A549 (cell line): ENCODE measurements around the gene TMEM132D. TPM values are rescaled to one million over a fixed set of nuclear protein-coding genes. Genes with fewer than 3 reads are reported as not detected.

Source experiments
- ATAC-seq, 2 experiments: fragments of 200-7000 bp in 1 of 2; fragments of >200 bp in 1 of 2; cut with Nextera tagmentation in 1 of 2; cut with Tn5 transposase in 1 of 2; 3 replicates each; pipeline versions ENCODE4 v1.8.0 to v1.9.1; 2018 to 2020; ENCODE audit warnings: mild to moderate bottlenecking in 1 of 2, moderate library complexity in 1 of 2
- CTCF ChIA-PET: fragments of 300-600 bp; sonication (Branson Sonifier 250); formaldehyde crosslinking; extraction: SDS; loops from one replicate; lab custom pipeline; 2021; ENCODE audit warnings: antibody characterized with exemption, inconsistent platforms; lab: Yijun Ruan, JAX
- POLR2A ChIA-PET: fragments of 350-600 bp; formaldehyde crosslinking; extraction: SDS; loops from one replicate; lab custom pipeline; 2021; ENCODE audit warnings: antibody characterized with exemption, inconsistent platforms; lab: Yijun Ruan, JAX
- DNase-seq, 2 experiments: peaks; one replicate each; pipeline versions ENCODE4 v3.0.0 to v3.0.0-alpha.2; 2011 to 2016; ENCODE audit warnings: low read depth in 1 of 2, low spot score in 1 of 2
- FAIRE-seq: peaks from 2 replicates; lab custom pipeline; 2011; peaks lifted over from hg19 to GRCh38; lab: Jason Lieb, UNC
- H3K27ac ChIP-seq, 2 experiments: fragments of >200 bp; sonication (Bioruptor Twin); formaldehyde crosslinking; 3 replicates each; pipeline ENCODE4 v1.5.1; 2016 to 2017
- H3K4me1 ChIP-seq: fragments of >200 bp; sonication (Bioruptor Twin); formaldehyde crosslinking; 3 replicates; pipeline ENCODE4 v1.6.1; 2016
- H3K4me2 ChIP-seq: fragments of >200 bp; sonication (Bioruptor Twin); formaldehyde crosslinking; 3 replicates; pipeline ENCODE4 v1.6.1; 2016
- H3K4me3 ChIP-seq: fragments of >200 bp; sonication (Bioruptor Twin); formaldehyde crosslinking; 3 replicates; pipeline ENCODE4 v1.5.1; 2016
- H3K9me3 ChIP-seq: fragments of >200 bp; sonication (Bioruptor Twin); formaldehyde crosslinking; 3 replicates; pipeline ENCODE4 v1.6.1; 2016
- CBX8 ChIP-seq: fragments of 200-600 bp; sonication (generic); IDR thresholded peaks from 2 replicates; pipeline ENCODE4 v1.6.1; 2016
- CEBPB ChIP-seq, 2 experiments: fragments of >200 bp in 1 of 2; sonication (Bioruptor Twin) in 1 of 2; formaldehyde crosslinking in 1 of 2; IDR thresholded peaks; 2 replicates each; pipeline ENCODE4 v1.6.1; 2012 to 2016
- CHD4 ChIP-seq: fragments of 200-600 bp; sonication (generic); IDR thresholded peaks from 2 replicates; pipeline ENCODE4 v1.6.1; 2016; ENCODE audit warnings: antibody characterized with exemption, mild to moderate bottlenecking, borderline replicate concordance
- EHMT2 ChIP-seq: fragments of 200-600 bp; sonication (generic); IDR thresholded peaks from 2 replicates; pipeline ENCODE4 v1.6.1; 2016; ENCODE audit warnings: antibody characterized with exemption, low read depth, mild to moderate bottlenecking, moderate library complexity
- FOSL2 ChIP-seq, 2 experiments: fragments of 450-650 bp in 1 of 2; fragments of >200 bp in 1 of 2; sonication (Bioruptor Twin) in 1 of 2; formaldehyde crosslinking; IDR thresholded peaks; 2 replicates each; pipeline versions ENCODE4 v1.5.0 to v1.6.1; 2016 to 2020; ENCODE audit warnings: mild to moderate bottlenecking in 1 of 2, moderate library complexity in 1 of 2
- FOXS1 ChIP-seq: fragments of 250-450 bp; sonication (Bioruptor Pico); IDR thresholded peaks from 2 replicates; pipeline ENCODE4 v1.5.0; 2020; ENCODE audit warnings: mild to moderate bottlenecking, moderate library complexity
- GATA3 ChIP-seq: IDR thresholded peaks from 2 replicates; pipeline ENCODE4 v1.6.1; 2012; ENCODE audit warnings: borderline replicate concordance
- HDAC2 ChIP-seq: fragments of 200-600 bp; sonication (generic); IDR thresholded peaks from 2 replicates; pipeline ENCODE4 v1.6.1; 2016
- HOXB13 ChIP-seq: fragments of 250-450 bp; sonication (Bioruptor Pico); IDR thresholded peaks from 2 replicates; pipeline ENCODE4 v1.5.0; 2020; ENCODE audit warnings: low read depth, mild to moderate bottlenecking, moderate library complexity
- JUN ChIP-seq, 2 experiments: fragments of >200 bp; sonication (Bioruptor Twin); formaldehyde crosslinking; IDR thresholded peaks; 2 replicates in 1 of 2; 3 replicates in 1 of 2; pipeline ENCODE4 v1.6.1; 2016 to 2017
- JUNB ChIP-seq: fragments of >200 bp; sonication (Bioruptor Twin); formaldehyde crosslinking; IDR thresholded peaks from 2 replicates; pipeline ENCODE4 v1.6.1; 2016
- KDM1A ChIP-seq: fragments of 200-600 bp; sonication (generic); IDR thresholded peaks from 2 replicates; pipeline ENCODE4 v1.6.1; 2016; ENCODE audit warnings: low read depth, mild to moderate bottlenecking
- KDM5A ChIP-seq: fragments of 200-600 bp; sonication (generic); IDR thresholded peaks from 2 replicates; pipeline ENCODE4 v1.6.1; 2016; ENCODE audit warnings: antibody characterized with exemption, mild to moderate bottlenecking
- MAZ ChIP-seq: fragments of 150-350 bp; IDR thresholded peaks from 2 replicates; pipeline ENCODE4 v1.6.1; 2014; ENCODE audit warnings: antibody characterized with exemption, low read depth, low read length, borderline replicate concordance
- NFE2L2 ChIP-seq: fragments of 150-350 bp; conservative IDR thresholded peaks from 2 replicates; pipeline ENCODE4 v1.6.1; 2014; ENCODE audit warnings: low read length
- NPAS2 ChIP-seq: fragments of 250-450 bp; sonication (Bioruptor Pico); IDR thresholded peaks from 2 replicates; pipeline ENCODE4 v1.8.0; 2022; ENCODE audit warnings: mild to moderate bottlenecking, moderate library complexity, borderline replicate concordance
- PHF8 ChIP-seq: fragments of 200-600 bp; sonication (generic); IDR thresholded peaks from 2 replicates; pipeline ENCODE4 v1.6.1; 2016; ENCODE audit warnings: low read depth, mild to moderate bottlenecking, antibody characterized with exemption, moderate library complexity, borderline replicate concordance
- RAD21 ChIP-seq, 2 experiments: fragments of >200 bp in 1 of 2; sonication (Bioruptor Twin) in 1 of 2; formaldehyde crosslinking in 1 of 2; IDR thresholded peaks in 1 of 2; conservative IDR thresholded peaks in 1 of 2; 2 replicates in 1 of 2; 3 replicates in 1 of 2; pipeline ENCODE4 v1.6.1; 2012 to 2018; ENCODE audit warnings: inconsistent platforms in 1 of 2
- RARB ChIP-seq: fragments of 250-450 bp; sonication (Bioruptor Pico); IDR thresholded peaks from 2 replicates; pipeline ENCODE4 v1.8.0; 2021; ENCODE audit warnings: mild to moderate bottlenecking, moderate library complexity
- RCOR1 ChIP-seq: fragments of 150-350 bp; IDR thresholded peaks from 2 replicates; pipeline ENCODE4 v1.6.1; 2014; ENCODE audit warnings: antibody characterized with exemption, low read length, low read depth
- RFX5 ChIP-seq: fragments of 450-650 bp; IDR thresholded peaks from 2 replicates; pipeline ENCODE4 v1.7.1; 2014; ENCODE audit warnings: antibody characterized with exemption, mild to moderate bottlenecking, moderate library complexity
- SMC3 ChIP-seq: fragments of >200 bp; sonication (Bioruptor Twin); formaldehyde crosslinking; IDR thresholded peaks from 3 replicates; pipeline ENCODE4 v1.6.1; 2018; ENCODE audit warnings: inconsistent platforms
- ZC3H11A ChIP-seq: fragments of 450-650 bp; IDR thresholded peaks from 2 replicates; pipeline ENCODE4 v1.6.1; 2014; ENCODE audit warnings: antibody characterized with exemption, mild to moderate bottlenecking
- WGBS: methylation state at CpG from one replicate; pipeline ENCODE4 v1.1.6; 2017; ENCODE audit errors: missing lambda C conversion rate; 5-methylcytosine and 5-hydroxymethylcytosine counted together
- polyA plus RNA-seq, 4 experiments: library from polyadenylated mRNA; depleted of rRNA in 3 of 4; stranded (reverse); fragments of >200 nt; fragmentation: RNase III in 1 of 4; extraction: RNeasy Plus Mini Kit Qiagen cat#74134 plus additional on column Dnase treatment in 1 of 4; gene quantifications; 2 replicates in 3 of 4; 3 replicates in 1 of 4; pipeline ENCODE4 v1.2.3, GENCODE V29; 2011 to 2017
- TF ChIP-seq, protein P1 (sequence below): fragments of >200 bp; sonication (Bioruptor Twin); formaldehyde crosslinking; IDR thresholded peaks from 3 replicates; pipeline ENCODE4 v1.6.1; 2016
- TF ChIP-seq, protein P2 (sequence below): fragments of >200 bp; sonication (Bioruptor Twin); formaldehyde crosslinking; IDR thresholded peaks from 2 replicates; pipeline ENCODE4 v1.6.1; 2016
- TF ChIP-seq, protein P3 (sequence below): IDR thresholded peaks from 2 replicates; pipeline ENCODE4 v1.6.1; 2012
- TF ChIP-seq, protein P4 (sequence below): fragments of 450-650 bp; IDR thresholded peaks from 2 replicates; pipeline ENCODE4 v1.6.1; 2014; ENCODE audit warnings: antibody characterized with exemption

Gene TMEM132D
- polyA plus RNA-seq, 2 of the 4 experiments (the other 2 are of a cell fraction), result not detected

DNA sequence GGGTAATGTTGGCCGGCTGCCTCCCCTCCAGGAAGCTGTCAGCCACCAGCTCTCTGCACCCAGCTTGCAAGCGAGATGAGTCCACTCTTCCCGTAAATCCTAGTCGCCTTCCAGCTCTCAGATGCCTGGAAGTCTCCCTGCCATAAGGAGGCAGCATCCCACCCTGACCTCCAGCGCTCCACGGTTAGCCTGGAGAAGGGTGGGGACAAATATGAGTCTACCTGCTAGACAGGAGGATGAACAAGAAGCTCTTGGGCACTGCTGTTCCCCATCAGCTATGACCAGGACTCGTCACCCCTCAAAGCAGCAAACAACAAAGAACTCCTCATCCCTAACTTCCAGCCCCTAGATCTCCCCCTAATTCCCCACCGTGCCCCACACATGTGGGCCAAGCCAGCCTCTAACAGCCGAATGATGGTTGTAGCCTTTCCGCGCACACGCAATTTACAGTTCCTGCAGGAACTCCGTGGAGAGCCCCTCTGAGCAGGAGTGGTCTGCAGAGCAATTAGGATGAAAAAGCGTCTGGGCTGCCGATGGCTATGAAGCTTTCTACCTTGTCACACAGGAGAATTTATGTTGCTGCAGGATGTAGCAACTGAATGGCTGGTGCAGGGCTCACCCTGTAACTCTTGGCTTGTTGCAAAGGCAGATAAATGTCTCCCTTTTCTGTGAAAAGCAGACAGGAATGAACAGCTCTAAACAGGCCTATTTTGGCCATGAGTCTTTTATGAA is 869.1 kb downstream of the TMEM132D start:
- ChIA-PET POLR2A (no interaction called here), CTCF (no interaction called here)
- no peak for ATAC-seq
- TF ChIP-seq HDAC2 (no peak), KDM5A (no peak), RARB (CRISPR knock-in tag) (no peak), PHF8 (no peak), HOXB13 (no peak), RAD21 (conservative IDR thresholded peaks at IDR 0.05 in 1 of 2, IDR thresholded peaks at IDR 0.05 in 1 of 2) (no peak), ZC3H11A (no peak), CBX8 (no peak)
- TF ChIP-seq, protein P1, sequence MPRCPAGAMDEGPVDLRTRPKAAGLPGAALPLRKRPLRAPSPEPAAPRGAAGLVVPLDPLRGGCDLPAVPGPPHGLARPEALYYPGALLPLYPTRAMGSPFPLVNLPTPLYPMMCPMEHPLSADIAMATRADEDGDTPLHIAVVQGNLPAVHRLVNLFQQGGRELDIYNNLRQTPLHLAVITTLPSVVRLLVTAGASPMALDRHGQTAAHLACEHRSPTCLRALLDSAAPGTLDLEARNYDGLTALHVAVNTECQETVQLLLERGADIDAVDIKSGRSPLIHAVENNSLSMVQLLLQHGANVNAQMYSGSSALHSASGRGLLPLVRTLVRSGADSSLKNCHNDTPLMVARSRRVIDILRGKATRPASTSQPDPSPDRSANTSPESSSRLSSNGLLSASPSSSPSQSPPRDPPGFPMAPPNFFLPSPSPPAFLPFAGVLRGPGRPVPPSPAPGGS, result no peak
- TF ChIP-seq, protein P2, sequence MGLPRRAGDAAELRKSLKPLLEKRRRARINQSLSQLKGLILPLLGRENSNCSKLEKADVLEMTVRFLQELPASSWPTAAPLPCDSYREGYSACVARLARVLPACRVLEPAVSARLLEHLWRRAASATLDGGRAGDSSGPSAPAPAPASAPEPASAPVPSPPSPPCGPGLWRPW, result no peak
- DNase-seq, result no peak
- Histone ChIP-seq H3K9me3 (no peaks in the 10 kb centered on the region), H3K4me3 (no peak overlapping the region), H3K4me1 (no peaks in the 10 kb centered on the region), H3K4me2 (no peak overlapping the region), H3K27ac (no peak overlapping the region)
- FAIRE-seq, result no peak
- 39% methylated on average over 14 of the region's 15 CpGs for WGBS

DNA sequence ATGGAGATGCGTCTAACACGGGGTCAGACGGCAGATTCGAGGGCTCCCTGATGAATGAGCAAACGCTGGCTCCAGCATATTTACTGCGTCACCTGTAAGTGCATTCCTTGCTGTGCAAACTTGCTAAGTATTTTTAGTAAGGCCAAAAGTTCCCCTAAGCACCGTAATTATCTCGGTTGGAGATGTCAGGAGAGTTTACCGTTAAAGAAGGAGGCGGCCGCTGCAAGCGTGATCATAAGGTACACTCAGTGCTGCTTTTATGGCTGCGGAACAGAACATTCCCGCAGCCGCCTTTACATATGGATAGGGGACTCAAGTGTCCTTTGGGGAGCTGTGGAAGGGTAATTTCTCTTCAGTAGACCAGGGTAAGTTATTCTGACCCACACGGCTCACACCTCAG is 875.0 kb downstream of the TMEM132D start:
- CTCF ChIA-PET, result no interaction called here
- WGBS, result 3% methylated on average over 16 of the region's 16 CpGs
- FAIRE-seq, result no peak
- no peak for ATAC-seq
- H3K4me3 ChIP-seq, result no peak overlapping the region
- no peak overlapping the region for H3K27ac ChIP-seq
- TF ChIP-seq CEBPB (IDR thresholded peaks at IDR 0.05) (no peak), HOXB13 (no peak), FOXS1 (CRISPR knock-in tag) (no peak), JUNB (no peak), RCOR1 (no peak), MAZ (no peak), CBX8 (no peak), KDM1A (no peak), FOSL2 (IDR thresholded peaks at IDR 0.05) (no peak), FOSL2 (CRISPR knock-in tag; IDR thresholded peaks at IDR 0.05) (no peak), SMC3 (no peak), HDAC2 (no peak), JUN (IDR thresholded peaks at IDR 0.05) (no peak), NFE2L2 (no peak), EHMT2 (no peak), CHD4 (no peak), GATA3 (no peak), NPAS2 (CRISPR knock-in tag) (no peak), RFX5 (no peak)
- TF ChIP-seq, protein P3, sequence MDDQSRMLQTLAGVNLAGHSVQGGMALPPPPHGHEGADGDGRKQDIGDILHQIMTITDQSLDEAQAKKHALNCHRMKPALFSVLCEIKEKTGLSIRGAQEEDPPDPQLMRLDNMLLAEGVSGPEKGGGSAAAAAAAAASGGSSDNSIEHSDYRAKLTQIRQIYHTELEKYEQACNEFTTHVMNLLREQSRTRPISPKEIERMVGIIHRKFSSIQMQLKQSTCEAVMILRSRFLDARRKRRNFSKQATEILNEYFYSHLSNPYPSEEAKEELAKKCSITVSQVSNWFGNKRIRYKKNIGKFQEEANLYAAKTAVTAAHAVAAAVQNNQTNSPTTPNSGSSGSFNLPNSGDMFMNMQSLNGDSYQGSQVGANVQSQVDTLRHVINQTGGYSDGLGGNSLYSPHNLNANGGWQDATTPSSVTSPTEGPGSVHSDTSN, result no peak
- TF ChIP-seq, protein P4, sequence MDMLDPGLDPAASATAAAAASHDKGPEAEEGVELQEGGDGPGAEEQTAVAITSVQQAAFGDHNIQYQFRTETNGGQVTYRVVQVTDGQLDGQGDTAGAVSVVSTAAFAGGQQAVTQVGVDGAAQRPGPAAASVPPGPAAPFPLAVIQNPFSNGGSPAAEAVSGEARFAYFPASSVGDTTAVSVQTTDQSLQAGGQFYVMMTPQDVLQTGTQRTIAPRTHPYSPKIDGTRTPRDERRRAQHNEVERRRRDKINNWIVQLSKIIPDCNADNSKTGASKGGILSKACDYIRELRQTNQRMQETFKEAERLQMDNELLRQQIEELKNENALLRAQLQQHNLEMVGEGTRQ, result no peak
- H3K9me3 ChIP-seq, result 0 out of 3 replicates have a peak, but pooled peaks cover 2% of the 10 kb centered on the region
- POLR2A ChIA-PET, result no interaction called here
- no peak overlapping the region for H3K4me2 ChIP-seq
- no peaks in the 10 kb centered on the region for H3K4me1 ChIP-seq
- no peak for DNase-seq
